ENCODE results near the gene GAB2.

Gene GAB2

GRCh38 chr11:78218707-78219492 lies 198.7 kb downstream of the GAB2 start:
- no peak for DNase-seq
- peaks cover 59% of the 10 kb centered on the region for H3K36me3 ChIP-seq (replicated peaks)

DNA sequence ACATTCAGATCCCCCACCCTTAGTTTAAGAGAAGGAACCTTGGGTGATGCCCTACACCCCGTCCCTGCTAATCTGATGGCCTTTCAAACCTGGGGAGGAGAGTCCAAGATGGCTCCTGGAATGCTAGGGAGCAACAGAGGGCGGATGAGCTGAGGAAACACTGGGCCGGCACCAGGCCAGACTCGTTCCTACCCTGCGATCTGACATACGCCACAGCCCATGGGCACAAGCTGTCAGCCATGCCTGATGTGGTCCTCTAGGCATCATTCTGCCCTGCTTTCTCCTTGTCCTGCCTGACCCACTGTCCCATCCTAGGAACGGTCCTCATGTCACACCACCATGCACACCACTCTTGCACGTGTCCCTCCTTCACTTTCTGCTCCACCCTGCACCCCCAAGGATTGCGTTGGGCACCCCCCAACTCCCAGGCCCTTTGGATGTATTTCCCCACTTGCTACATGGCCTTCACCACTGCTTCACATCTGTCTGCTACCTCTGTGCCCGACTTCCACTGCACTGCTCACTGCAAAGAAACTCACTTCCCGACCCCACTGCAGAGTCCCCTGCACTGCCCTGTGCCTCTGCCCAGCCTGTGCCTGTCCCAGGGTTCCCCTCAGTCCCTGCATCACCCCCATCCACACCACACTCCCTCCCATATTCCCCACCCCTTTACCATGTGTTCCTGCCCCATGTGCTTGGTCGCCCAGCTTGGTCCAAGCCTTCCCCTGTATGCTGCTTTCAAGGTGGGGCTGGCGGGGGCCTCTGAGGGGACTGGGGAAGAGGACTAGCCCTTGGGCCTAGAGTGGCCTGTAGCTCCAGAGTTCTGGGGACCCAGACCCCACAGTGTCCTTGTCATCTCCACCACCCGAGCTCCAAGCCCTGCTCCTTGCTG lies 199.7 kb downstream of the GAB2 start:
- no peak for TF ChIP-seq CTCF (IDR thresholded peaks at IDR 0.05; ENCODE audit: low read depth, low read length, missing control alignments)
- in situ Hi-C loops (cut with HindIII; ENCODE audit: low pct_ligation_motif_present, low sequenced_read_pairs) = no loop called here
- peaks cover 64% of the 10 kb centered on the region for H3K36me3 ChIP-seq (replicated peaks)

More at GRCh38 chr11:78218707-78219492, 198.7 kb downstream of the GAB2 start:
- Histone ChIP-seq H3K27ac (no peak overlapping the region), H3K4me3 (ENCODE audit: low read depth, low read length) (no peak overlapping the region), H3K27me3 (replicated peaks) (no peaks in the 10 kb centered on the region)
- no peak for TF ChIP-seq CTCF (IDR thresholded peaks at IDR 0.05; ENCODE audit: low read depth, low read length, missing control alignments)
- in situ Hi-C loops (cut with HindIII; ENCODE audit: low pct_ligation_motif_present, low sequenced_read_pairs) = no loop called here

DNA sequence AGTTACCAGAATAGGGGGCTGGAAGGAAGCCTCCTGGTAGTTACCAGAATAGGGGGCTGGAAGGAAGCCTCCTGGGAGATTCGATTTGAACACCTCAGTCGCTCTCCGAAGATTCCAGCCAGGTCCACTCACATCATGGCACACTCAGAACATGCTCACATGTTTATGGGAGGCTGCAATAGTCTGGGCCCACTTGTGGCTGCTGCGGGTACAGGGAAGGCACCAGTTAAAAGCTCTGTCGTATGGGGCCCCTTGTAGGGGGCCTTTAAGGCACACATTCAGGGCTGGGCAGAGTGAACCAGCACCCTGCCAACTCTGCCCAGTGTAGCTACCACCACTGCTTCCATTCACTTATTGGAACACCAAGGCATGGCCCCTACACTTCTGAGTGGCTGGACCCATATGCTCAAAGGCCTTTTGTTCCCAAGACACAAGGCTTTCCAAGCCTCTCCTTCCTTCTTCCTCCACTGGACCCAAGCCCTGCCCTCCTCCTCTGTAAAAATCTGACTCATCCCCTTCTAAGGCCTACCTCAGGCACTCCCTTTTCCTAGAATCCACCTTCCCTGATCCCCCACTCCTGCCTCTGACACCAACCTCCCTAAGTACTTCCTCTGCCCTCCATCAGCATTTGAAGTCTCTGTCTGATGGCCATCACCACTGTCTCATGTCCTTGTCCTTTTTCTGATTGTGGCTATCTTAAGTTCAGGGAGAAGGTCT lies 200.9 kb downstream of the GAB2 start:
- DNase-seq = no peak
- Histone ChIP-seq H3K4me3 (ENCODE audit: low read depth, low read length) (no peak overlapping the region), H3K27me3 (replicated peaks) (no peaks in the 10 kb centered on the region), H3K27ac (no peak overlapping the region), H3K36me3 (replicated peaks) (peaks cover 57% of the 10 kb centered on the region)
- no peak for TF ChIP-seq CTCF (IDR thresholded peaks at IDR 0.05; ENCODE audit: low read depth, low read length, missing control alignments)
- in situ Hi-C loops (cut with HindIII; ENCODE audit: low pct_ligation_motif_present, low sequenced_read_pairs) = no loop called here

More for the DNA sequence above, 199.7 kb downstream of the GAB2 start:
- Histone ChIP-seq H3K4me3 (ENCODE audit: low read depth, low read length) (no peak overlapping the region), H3K27ac (no peak overlapping the region), H3K27me3 (replicated peaks) (no peaks in the 10 kb centered on the region)
- no peak for DNase-seq

- DNase-seq = no peak
- no peak overlapping the region for H3K4me3 ChIP-seq (ENCODE audit: low read depth, low read length)
- TF ChIP-seq CTCF (IDR thresholded peaks at IDR 0.05; ENCODE audit: low read depth, low read length, missing control alignments) = no peak
- no peak overlapping the region for H3K27ac ChIP-seq
- in situ Hi-C loops (cut with HindIII; ENCODE audit: low pct_ligation_motif_present, low sequenced_read_pairs) = no loop called here
- peaks cover 53% of the 10 kb centered on the region for H3K36me3 ChIP-seq (replicated peaks)
- H3K27me3 ChIP-seq (replicated peaks) = no peaks in the 10 kb centered on the region
Measured at GRCh38 chr11:78216021-78216420, 201.6 kb downstream of the GAB2 start.

- H3K4me3 ChIP-seq (ENCODE audit: low read depth, low read length) = no peak overlapping the region
- no peak for TF ChIP-seq CTCF (IDR thresholded peaks at IDR 0.05; ENCODE audit: low read depth, low read length, missing control alignments)
- in situ Hi-C loops (cut with HindIII; ENCODE audit: low pct_ligation_motif_present, low sequenced_read_pairs) = no loop called here
- DNase-seq = no peak
- H3K27ac ChIP-seq = no peak overlapping the region
- H3K36me3 ChIP-seq (replicated peaks) = peaks cover 52% of the 10 kb centered on the region
- H3K27me3 ChIP-seq (replicated peaks) = no peaks in the 10 kb centered on the region
Measured at GRCh38 chr11:78214331-78215194, 203.1 kb downstream of the GAB2 start.

Data from brain microvascular endothelial cell (primary cell).